Measurements from ENCODE around the gene SPDL1. TPM values are rescaled to one million over a fixed set of nuclear protein-coding genes. Genes with fewer than 3 reads are reported as not detected.

Gene SPDL1
- total RNA-seq, 6 experiments from 2014 or later, result 68.8 to 121 (median 74.4) TPM

DNA sequence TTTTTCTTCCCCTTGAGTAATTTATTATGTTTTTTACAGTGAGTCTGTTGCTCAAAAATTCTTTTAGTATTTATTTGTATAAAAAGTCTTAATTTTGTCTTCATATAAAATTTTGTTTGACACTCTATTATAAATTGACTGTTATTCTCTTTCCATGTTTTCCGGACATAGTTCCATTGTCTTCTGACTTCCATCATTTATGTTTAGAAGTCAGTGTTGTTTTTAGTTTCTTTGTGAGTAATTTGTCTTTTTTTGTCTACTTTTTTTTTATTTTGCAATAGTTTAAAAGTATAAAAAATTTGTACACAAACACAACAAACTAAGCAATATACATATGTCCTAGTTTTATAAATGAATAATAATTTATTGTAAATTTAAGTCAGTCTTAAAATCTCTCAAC, 25.7 kb upstream of the SPDL1 start:
- DNase-seq, result no peak
- Mint-ChIP-seq H3K4me1 (ENCODE audit: low read depth) (no peaks in the 10 kb centered on the region), H3K27me3 (ENCODE audit: insufficient read depth) (peaks cover 12% of the 10 kb centered on the region; the same call in 1 of the 2 replicates), H3K9me3 (peaks cover 26% of the 10 kb centered on the region), H3K27ac (no peak overlapping the region), H3K36me3 (ENCODE audit: low read depth) (peaks cover 15% of the 10 kb centered on the region; the same call in 1 of the 2 replicates), H3K4me3 (no peak overlapping the region)
- TF ChIP-seq, protein P1, sequence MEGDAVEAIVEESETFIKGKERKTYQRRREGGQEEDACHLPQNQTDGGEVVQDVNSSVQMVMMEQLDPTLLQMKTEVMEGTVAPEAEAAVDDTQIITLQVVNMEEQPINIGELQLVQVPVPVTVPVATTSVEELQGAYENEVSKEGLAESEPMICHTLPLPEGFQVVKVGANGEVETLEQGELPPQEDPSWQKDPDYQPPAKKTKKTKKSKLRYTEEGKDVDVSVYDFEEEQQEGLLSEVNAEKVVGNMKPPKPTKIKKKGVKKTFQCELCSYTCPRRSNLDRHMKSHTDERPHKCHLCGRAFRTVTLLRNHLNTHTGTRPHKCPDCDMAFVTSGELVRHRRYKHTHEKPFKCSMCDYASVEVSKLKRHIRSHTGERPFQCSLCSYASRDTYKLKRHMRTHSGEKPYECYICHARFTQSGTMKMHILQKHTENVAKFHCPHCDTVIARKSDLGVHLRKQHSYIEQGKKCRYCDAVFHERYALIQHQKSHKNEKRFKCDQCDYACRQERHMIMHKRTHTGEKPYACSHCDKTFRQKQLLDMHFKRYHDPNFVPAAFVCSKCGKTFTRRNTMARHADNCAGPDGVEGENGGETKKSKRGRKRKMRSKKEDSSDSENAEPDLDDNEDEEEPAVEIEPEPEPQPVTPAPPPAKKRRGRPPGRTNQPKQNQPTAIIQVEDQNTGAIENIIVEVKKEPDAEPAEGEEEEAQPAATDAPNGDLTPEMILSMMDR (IDR thresholded peaks at IDR 0.05), result no peak

DNA sequence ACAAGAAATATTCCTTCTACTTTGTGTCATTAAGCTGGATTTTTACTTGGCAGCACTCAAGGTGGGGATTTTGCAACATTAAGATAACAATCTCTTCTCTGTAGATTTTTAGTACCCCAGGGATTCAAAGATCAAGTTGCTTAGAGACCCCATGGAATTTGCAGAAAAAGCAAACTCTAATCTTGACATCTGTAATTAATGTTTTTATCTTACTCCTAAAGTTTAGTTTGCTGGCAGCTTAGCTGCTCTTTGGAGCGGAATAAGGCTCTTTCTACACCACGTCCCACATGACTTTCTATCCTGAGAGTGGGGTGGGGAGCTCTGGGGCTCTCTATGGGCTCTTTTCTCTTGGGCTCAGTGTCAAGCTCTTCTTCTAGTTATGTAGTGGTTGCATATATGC, 21.7 kb upstream of the SPDL1 start:
- Mint-ChIP-seq H3K27me3 (ENCODE audit: insufficient read depth) (peaks cover 7% of the 10 kb centered on the region; the same call in 1 of the 2 replicates), H3K9me3 (peaks cover 21% of the 10 kb centered on the region), H3K27ac (no peak overlapping the region), H3K4me3 (no peak overlapping the region), H3K4me1 (ENCODE audit: low read depth) (peaks cover 5% of the 10 kb centered on the region; the same call in 1 of the 2 replicates), H3K36me3 (ENCODE audit: low read depth) (0 out of 2 replicates have a peak, but pooled peaks cover 9% of the 10 kb centered on the region)
- DNase-seq, result no peak
- TF ChIP-seq, protein P1 (IDR thresholded peaks at IDR 0.05), result no peak

DNA sequence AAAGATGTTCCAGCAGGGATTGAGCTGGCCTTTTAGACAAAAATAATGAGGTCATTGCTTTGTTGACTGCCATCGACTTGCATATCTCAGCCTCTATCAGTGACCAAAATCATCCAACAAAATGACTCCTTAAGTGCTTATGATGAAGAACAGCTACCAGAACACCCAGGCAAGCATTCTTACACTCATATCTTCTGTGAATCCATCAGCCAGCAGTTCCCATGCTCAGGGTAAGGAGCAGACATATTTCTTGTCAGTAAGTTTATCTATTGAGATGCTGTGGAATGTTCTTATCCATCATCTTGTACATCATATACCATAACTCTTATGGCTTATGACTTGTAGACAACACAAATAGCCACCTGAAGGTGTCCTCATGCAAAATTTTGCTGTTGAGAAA, 20.2 kb upstream of the SPDL1 start:
- peaks cover 7% of the 10 kb centered on the region for H3K27me3 Mint-ChIP-seq (ENCODE audit: insufficient read depth)
- no peak for DNase-seq
- H3K4me1 Mint-ChIP-seq (ENCODE audit: low read depth), result peaks cover 5% of the 10 kb centered on the region; the same call in 1 of the 2 replicates
- H3K36me3 Mint-ChIP-seq (ENCODE audit: low read depth), result 0 out of 2 replicates have a peak, but pooled peaks cover 2% of the 10 kb centered on the region
- H3K9me3 Mint-ChIP-seq, result peaks cover 11% of the 10 kb centered on the region
- no peak overlapping the region for H3K4me3 Mint-ChIP-seq
- H3K27ac Mint-ChIP-seq, result no peak overlapping the region
- TF ChIP-seq, protein P1 (IDR thresholded peaks at IDR 0.05), result no peak

DNA sequence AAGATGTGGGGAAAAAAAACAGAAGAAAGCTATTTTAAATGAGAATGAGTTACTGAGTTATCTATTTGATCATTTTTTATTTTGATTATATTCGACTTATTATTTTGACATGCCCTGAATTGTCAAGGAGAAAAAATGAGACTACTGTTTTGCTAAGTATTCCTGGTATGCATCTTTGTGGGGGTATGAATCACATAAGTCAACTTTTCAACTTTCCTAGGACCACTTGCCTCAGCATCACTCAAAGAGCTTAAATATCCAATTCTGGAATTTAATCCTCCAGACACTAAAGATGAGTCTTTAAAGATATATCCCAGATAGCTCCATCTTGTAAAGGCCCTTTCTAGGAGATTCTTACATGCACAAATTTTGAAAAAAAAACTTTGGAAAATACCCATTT, 17.4 kb upstream of the SPDL1 start:
- H3K27ac Mint-ChIP-seq, result no peak overlapping the region
- no peak overlapping the region for H3K4me3 Mint-ChIP-seq
- H3K4me1 Mint-ChIP-seq (ENCODE audit: low read depth), result peaks cover 5% of the 10 kb centered on the region; the same call in 1 of the 2 replicates
- TF ChIP-seq, protein P1 (IDR thresholded peaks at IDR 0.05), result no peak
- H3K27me3 Mint-ChIP-seq (ENCODE audit: insufficient read depth), result peaks cover 6% of the 10 kb centered on the region
- no peak for DNase-seq
- H3K9me3 Mint-ChIP-seq, result no peaks in the 10 kb centered on the region
- no peaks in the 10 kb centered on the region for H3K36me3 Mint-ChIP-seq (ENCODE audit: low read depth)

DNA sequence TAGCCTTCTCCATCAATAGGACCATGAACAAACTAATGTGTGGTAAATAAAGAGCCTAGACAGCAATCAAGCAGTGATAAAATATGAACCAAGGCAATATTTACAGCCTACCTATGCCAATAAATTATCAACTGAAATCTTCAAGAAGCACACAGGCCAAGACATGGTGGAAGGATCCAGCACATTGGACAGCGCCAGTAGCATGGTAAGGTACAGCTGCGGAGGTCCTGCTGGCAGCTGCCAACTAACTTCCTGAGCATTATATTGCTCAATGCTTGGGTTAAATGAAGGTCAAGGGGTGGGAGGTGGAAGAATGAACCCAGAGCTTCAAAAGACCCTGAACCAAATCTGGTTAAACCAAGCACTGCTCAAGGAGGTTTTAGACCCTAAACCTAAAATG, 16.5 kb upstream of the SPDL1 start:
- no peaks in the 10 kb centered on the region for H3K9me3 Mint-ChIP-seq
- H3K27ac Mint-ChIP-seq, result no peak overlapping the region
- DNase-seq, result no peak
- TF ChIP-seq, protein P1 (IDR thresholded peaks at IDR 0.05), result no peak
- H3K36me3 Mint-ChIP-seq (ENCODE audit: low read depth), result no peaks in the 10 kb centered on the region
- peaks cover 5% of the 10 kb centered on the region; the same call in 1 of the 2 replicates for H3K4me1 Mint-ChIP-seq (ENCODE audit: low read depth)
- no peak overlapping the region for H3K4me3 Mint-ChIP-seq
- H3K27me3 Mint-ChIP-seq (ENCODE audit: insufficient read depth), result peaks cover under 1% of the 10 kb centered on the region

All from HFFc6 (cell line).